ENCODE data around the gene MBLAC1. TPM values are rescaled to one million over a fixed set of nuclear protein-coding genes. Genes with fewer than 3 reads are reported as not detected.

The MBLAC1 gene
- total and polyA plus RNA-seq, 10 of the 15 experiments (the other 5 are each of a cell fraction or from before 2014, with no cell fraction given), result 0.24 to 3.2 (median 1.8) TPM; not detected in 1

DNA sequence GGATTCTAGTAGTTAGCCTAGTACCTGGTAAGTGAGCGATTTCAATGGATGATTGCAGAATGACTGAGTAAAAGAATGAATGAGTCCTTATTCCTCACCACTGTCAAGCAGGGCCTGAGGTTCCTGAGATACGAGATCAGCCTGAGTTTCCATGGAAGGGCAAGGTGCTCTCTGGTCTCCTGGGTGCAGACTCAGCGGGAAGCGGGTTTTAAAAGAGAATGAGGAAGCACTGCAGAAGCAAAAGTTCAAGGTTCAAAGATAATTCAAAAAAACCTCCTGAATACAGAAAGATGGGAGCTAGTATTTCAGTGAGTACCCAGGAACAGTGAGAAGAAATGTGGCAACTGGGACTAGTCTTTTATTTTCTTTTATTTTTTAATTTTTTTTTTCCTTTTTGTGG, 49.6 kb upstream of the MBLAC1 start:
- DNase-seq (ENCODE audit: low read depth, low spot score), result no peak
- H3K9ac ChIP-seq (ENCODE audit: control insufficient read depth, insufficient read depth, low read length), result no peak overlapping the region
- WGBS (ENCODE audit: insufficient coverage, insufficient replicate concordance, low lambda C conversion rate, missing lambda C conversion rate), result 97% methylated on average over 4 of the region's 4 CpGs
- H2AFZ ChIP-seq (ENCODE audit: control insufficient read depth, low read depth, low read length), result no peak overlapping the region
- ChIA-PET RAD21 (ENCODE audit: unreplicated experiment) (no interaction called here), POLR2A (no interaction called here), CTCF (interaction anchor here (1.4 kb wide), 1 partner anchor 26 kb away, joined by 5 read pairs; no protein-coding TSS in a partner anchor), SMC1A (ENCODE audit: uncharacterized antibody, unreplicated experiment) (interaction anchor here (1.0 kb wide), 2 partner anchors 12 to 27 kb away, joined by 3 read pairs; no protein-coding TSS in a partner anchor)
- no peak for ATAC-seq
- H3K27ac ChIP-seq (ENCODE audit: control insufficient read depth, insufficient read depth), result no peak overlapping the region
- intact Hi-C loops (cut with micrococcal nuclease; ENCODE audit: unreplicated experiment), result no loop called here
- H3K4me2 ChIP-seq (ENCODE audit: control insufficient read depth, insufficient read depth), result no peak overlapping the region
- peaks cover 41% of the 10 kb centered on the region for H3K79me2 ChIP-seq (ENCODE audit: control insufficient read depth, insufficient read depth, low read length)
- no peaks in the 10 kb centered on the region for H3K4me1 ChIP-seq (ENCODE audit: control insufficient read depth, insufficient read depth, low read length)
- peaks cover 15 to 41% of the 10 kb centered on the region in 2 experiments for H3K36me3 ChIP-seq (ENCODE audit: control insufficient read depth in 2 of 2, insufficient read depth in 2 of 2, low read length in 1 of 2)
- in situ Hi-C loops (cut with MboI), result no loop called here
- no peaks in the 10 kb centered on the region for H4K20me1 ChIP-seq (ENCODE audit: control insufficient read depth, insufficient read depth)
- no peak for FAIRE-seq
- H3K4me3 ChIP-seq, result no peak overlapping the region
- no TSS peak for BruUV-seq (replicated peaks)
- no peaks in the 10 kb centered on the region for H3K27me3 ChIP-seq (replicated peaks in 1 of 2; ENCODE audit: control insufficient read depth in 2 of 2, insufficient read depth in 2 of 2, low read length in 1 of 2)
- peaks cover 12% of the 10 kb centered on the region; the same call in 2 of the 3 replicates for H3K9me3 ChIP-seq (replicated peaks; ENCODE audit: control insufficient read depth, insufficient read depth, low read length)
- no peak for TF ChIP-seq RCOR1 (conservative IDR thresholded peaks at IDR 0.05; ENCODE audit: low read depth, low read length)
- no peak for TF ChIP-seq TBL1XR1 (IDR thresholded peaks at IDR 0.05; ENCODE audit: low read depth, low read length)
- no peak for TF ChIP-seq NRF1 (conservative IDR thresholded peaks at IDR 0.05; ENCODE audit: low read depth, low read length)
- no peak for TF ChIP-seq SIX5 (IDR thresholded peaks at IDR 0.05; ENCODE audit: low read depth, low read length, severe bottlenecking)
- TF ChIP-seq ZZZ3 (IDR thresholded peaks at IDR 0.05; ENCODE audit: control insufficient read depth, insufficient read length, low read depth), result no peak
- no peak for TF ChIP-seq SREBF1 (IDR thresholded peaks at IDR 0.05; ENCODE audit: low read length)
- no peak for TF ChIP-seq RELB (IDR thresholded peaks at IDR 0.05; ENCODE audit: low read depth)
- TF ChIP-seq CHD2 (IDR thresholded peaks at IDR 0.05; ENCODE audit: borderline replicate concordance, low read depth, low read length), result no peak
- no peak for TF ChIP-seq FOXM1 (IDR thresholded peaks at IDR 0.05; ENCODE audit: low read depth, low read length)

Measured in GM12878 (cell line).